Stomach (tissue), 9 donors: ENCODE data around the gene POLR3B. TPM values are rescaled to one million over a fixed set of nuclear protein-coding genes. Genes with fewer than 3 reads are reported as not detected.
"Not testable (repeated sequence)": the region's sequence is repeated elsewhere in the genome, so short reads cannot be mapped to it uniquely, and the experiment has no call there.

Experiments used
- DNase-seq, 2 donors: peaks; one replicate each; pipeline versions ENCODE4 v3.0.0 to v3.0.0-alpha.2; 2013 to 2019
- H3K27ac ChIP-seq, 5 donors: fragments of 200-600 bp in 4 of 5; sonication (generic) in 4 of 5; one replicate each; pipeline ENCODE4 v1.5.1; 2013 to 2019; ENCODE audit warnings: mild to moderate bottlenecking in 1 of 5, moderate library complexity in 1 of 5
- H3K27me3 ChIP-seq, 3 donors: fragments of 200-600 bp; sonication (generic); one replicate each; pipeline ENCODE4 v1.5.1; 2017 to 2019; ENCODE audit warnings: mixed run types in 1 of 3
- H3K36me3 ChIP-seq, 4 donors: fragments of 200-600 bp; sonication (generic); 1 replicate in 3 of 4; 2 replicates in 1 of 4; pipeline ENCODE4 v1.5.1; 2016 to 2019
- H3K4me1 ChIP-seq, 4 donors: fragments of 200-600 bp; sonication (generic); one replicate each; pipeline ENCODE4 v1.5.1; 2016 to 2019
- H3K4me3 ChIP-seq, 4 donors: fragments of 200-600 bp; sonication (generic) in 3 of 4; one replicate each; pipeline ENCODE4 v1.5.1; 2016 to 2019; ENCODE audit warnings: mild to moderate bottlenecking in 1 of 4
- H3K9me3 ChIP-seq, 4 donors: fragments of 200-600 bp; sonication (generic); one replicate each; pipeline ENCODE4 v1.5.1; 2016 to 2019
- EP300 ChIP-seq: sonication (generic); formaldehyde crosslinking; IDR thresholded peaks from one replicate; pipeline ENCODE4 v1.6.1; 2017; ENCODE audit warnings: antibody characterized with exemption
- POLR2A ChIP-seq, 4 donors: fragments of 450-650 bp; IDR thresholded peaks; one replicate each; pipeline ENCODE4 v1.6.1; 2016; ENCODE audit warnings: antibody characterized with exemption in 4 of 4, control low read depth in 2 of 4, mild to moderate bottlenecking in 1 of 4, moderate library complexity in 1 of 4
- POLR2AphosphoS5 ChIP-seq, 3 donors: sonication (generic); formaldehyde crosslinking; IDR thresholded peaks; one replicate each; pipeline ENCODE4 v1.6.1; 2016; ENCODE audit warnings: antibody characterized with exemption in 3 of 3
- WGBS, 5 donors: extraction: QIAGEN DNeasy Blood & Tissue Kit in 3 of 5; methylation state at CpG; one replicate each; pipeline versions ENCODE4 v1.1.5 to v1.1.7; 2013 to 2018; 5-methylcytosine and 5-hydroxymethylcytosine counted together
- intact Hi-C: fragments of 100-400 bp; cut with DNase I; formaldehyde crosslinking; loops from one replicate; pipeline ENCODE4 v1.15.1; 2023; ENCODE audit warnings: low total_unique reads
- polyA plus RNA-seq, 3 donors: library from polyadenylated mRNA; stranded (reverse); fragments of 200-250 nt; gene quantifications; one replicate each; pipeline ENCODE4 v1.2.3, GENCODE V29; 2013
- total RNA-seq, 5 donors: library from RNA; depleted of rRNA; stranded (reverse); fragments of >200 nt; gene quantifications; one replicate each; pipeline versions ENCODE4 v1.1.0 to v1.2.3, GENCODE V29; 2014 to 2016
- TF ChIP-seq, protein P1 (sequence below), 7 experiments: fragments of 450-650 bp in 4 of 7; fragments of 200-600 bp in 3 of 7; sonication (generic) in 3 of 7; IDR thresholded peaks; one replicate each; pipeline ENCODE4 v1.5.1; 2016 to 2019; ENCODE audit warnings: antibody characterized with exemption in 7 of 7, control low read depth in 2 of 7, mild to moderate bottlenecking in 1 of 7
- donor health status: healthy with polysubstance abuse.
- donor health status: Bipolar disorder and iron deficiency.
- donor health status: healthy.

The POLR3B gene
- total and polyA plus RNA-seq, 8 donors: 0.87 to 31.2 (median 5.0) TPM

- TF ChIP-seq EP300 (no peak), POLR2A (IDR thresholded peaks at IDR 0.05) (no peak), POLR2AphosphoS5 (IDR thresholded peaks at IDR 0.05) (no peak)
- TF ChIP-seq, protein P1, sequence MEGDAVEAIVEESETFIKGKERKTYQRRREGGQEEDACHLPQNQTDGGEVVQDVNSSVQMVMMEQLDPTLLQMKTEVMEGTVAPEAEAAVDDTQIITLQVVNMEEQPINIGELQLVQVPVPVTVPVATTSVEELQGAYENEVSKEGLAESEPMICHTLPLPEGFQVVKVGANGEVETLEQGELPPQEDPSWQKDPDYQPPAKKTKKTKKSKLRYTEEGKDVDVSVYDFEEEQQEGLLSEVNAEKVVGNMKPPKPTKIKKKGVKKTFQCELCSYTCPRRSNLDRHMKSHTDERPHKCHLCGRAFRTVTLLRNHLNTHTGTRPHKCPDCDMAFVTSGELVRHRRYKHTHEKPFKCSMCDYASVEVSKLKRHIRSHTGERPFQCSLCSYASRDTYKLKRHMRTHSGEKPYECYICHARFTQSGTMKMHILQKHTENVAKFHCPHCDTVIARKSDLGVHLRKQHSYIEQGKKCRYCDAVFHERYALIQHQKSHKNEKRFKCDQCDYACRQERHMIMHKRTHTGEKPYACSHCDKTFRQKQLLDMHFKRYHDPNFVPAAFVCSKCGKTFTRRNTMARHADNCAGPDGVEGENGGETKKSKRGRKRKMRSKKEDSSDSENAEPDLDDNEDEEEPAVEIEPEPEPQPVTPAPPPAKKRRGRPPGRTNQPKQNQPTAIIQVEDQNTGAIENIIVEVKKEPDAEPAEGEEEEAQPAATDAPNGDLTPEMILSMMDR (IDR thresholded peaks at IDR 0.05): no peak
- no peaks in the 10 kb centered on the region for H3K9me3 ChIP-seq
- no peak overlapping the region for H3K4me3 ChIP-seq
- H3K27me3 ChIP-seq: no peaks in the 10 kb centered on the region
- peaks cover 4 to 84% (median 64%) of the 10 kb centered on the region in 4 donors for H3K36me3 ChIP-seq
- intact Hi-C loops: no loop called here
- no peak overlapping the region for H3K27ac ChIP-seq
- DNase-seq: no peak
- 89 to 95% (median 93%) methylated on average over 6 of the region's 6 CpGs for WGBS, 5 donors
- H3K4me1 ChIP-seq: no peaks in the 10 kb centered on the region
Measured at GRCh38 chr12:106459124-106459523, 101.6 kb downstream of the POLR3B start.

- Histone ChIP-seq H3K36me3 (peaks cover 6 to 84% (median 63%) of the 10 kb centered on the region in 4 donors), H3K4me3 (no peak overlapping the region), H3K27ac (no peak overlapping the region), H3K27me3 (no peaks in the 10 kb centered on the region), H3K4me1 (no peaks in the 10 kb centered on the region), H3K9me3 (no peaks in the 10 kb centered on the region)
- intact Hi-C loops: no loop called here
- WGBS, 5 donors: 74 to 95% (median 85%) methylated on average over 1 of the region's 1 CpG
- no peak for DNase-seq
- TF ChIP-seq, protein P1 (IDR thresholded peaks at IDR 0.05): no peak
- TF ChIP-seq POLR2AphosphoS5 (IDR thresholded peaks at IDR 0.05): no peak
- TF ChIP-seq POLR2A (IDR thresholded peaks at IDR 0.05): no peak
- TF ChIP-seq EP300: no peak
Measured at GRCh38 chr12:106459534-106459933, 102.0 kb downstream of the POLR3B start.

DNA sequence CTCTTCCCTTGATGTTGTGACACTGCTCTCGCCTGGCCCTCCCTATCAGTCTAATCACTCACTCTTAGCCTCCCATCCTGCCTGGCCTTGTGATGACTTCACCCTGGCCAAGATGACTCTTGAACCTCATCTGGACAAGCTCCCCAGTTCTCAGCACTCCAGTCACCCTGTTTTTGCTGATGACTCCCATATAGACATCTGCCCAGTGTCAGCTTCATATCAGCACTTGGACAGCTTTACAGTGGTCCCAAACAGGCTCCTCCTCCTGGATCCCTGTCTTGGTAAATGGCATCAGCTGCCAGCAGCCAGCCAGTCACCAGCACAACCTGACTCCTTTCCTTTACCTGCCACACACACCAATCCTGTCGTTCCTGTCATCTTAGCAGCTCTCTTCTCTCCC lies 104.2 kb downstream of the POLR3B start:
- 89 to 96% (median 93%) methylated on average over 2 of the region's 2 CpGs for whole genome bisulfite sequencing, 5 donors
- no peaks in the 10 kb centered on the region for H3K27me3 ChIP-seq
- H3K27ac ChIP-seq: no peak overlapping the region
- no peak for DNase-seq
- TF ChIP-seq, protein P1 (IDR thresholded peaks at IDR 0.05): no peak
- no peak for TF ChIP-seq POLR2A (IDR thresholded peaks at IDR 0.05)
- no peak for TF ChIP-seq POLR2AphosphoS5 (IDR thresholded peaks at IDR 0.05)
- TF ChIP-seq EP300: no peak
- H3K36me3 ChIP-seq: peaks cover 6 to 81% (median 71%) of the 10 kb centered on the region in 4 donors
- H3K9me3 ChIP-seq: no peaks in the 10 kb centered on the region
- H3K4me3 ChIP-seq: no peak overlapping the region
- intact Hi-C loops: no loop called here
- H3K4me1 ChIP-seq: no peaks in the 10 kb centered on the region

- H3K27ac ChIP-seq, H3K9me3 ChIP-seq, H3K4me1 ChIP-seq, DNase-seq, H3K27me3 ChIP-seq, intact Hi-C loops, H3K4me3 ChIP-seq: not testable (repeated sequence)
- 79 to 99% (median 92%) methylated on average over 4 of the region's 4 CpGs for WGBS, 5 donors
- peaks cover 6 to 47% (median 44%) of the 10 kb centered on the region in 4 donors for H3K36me3 ChIP-seq
Measured at GRCh38 chr12:106465605-106466004, 108.1 kb downstream of the POLR3B start.

- H3K4me1 ChIP-seq, DNase-seq, H3K36me3 ChIP-seq, H3K9me3 ChIP-seq, H3K4me3 ChIP-seq, H3K27me3 ChIP-seq, intact Hi-C loops, H3K27ac ChIP-seq: not testable (repeated sequence)
- 100% methylated on average over 1 to 2 of the region's 3 CpGs; no CpG with 5 or more reads in 2 of the 5 donors for WGBS, 5 donors
Measured at GRCh38 chr12:106475662-106476061, 118.1 kb downstream of the POLR3B start.

- H3K4me3 ChIP-seq, H3K36me3 ChIP-seq, H3K9me3 ChIP-seq, H3K27me3 ChIP-seq, DNase-seq, H3K27ac ChIP-seq, H3K4me1 ChIP-seq, intact Hi-C loops: not testable (repeated sequence)
- WGBS, 5 donors: 75 to 97% (median 86%) methylated on average over 15 to 18 of the region's 18 CpGs
Measured at GRCh38 chr12:106477627-106478026, 120.1 kb downstream of the POLR3B start.
